K562 (cell line): ENCODE results near the gene USP5. TPM values are rescaled to one million over a fixed set of nuclear protein-coding genes. Genes with fewer than 3 reads are reported as not detected.

Source experiments
- KDM1A ChIP-seq, 2 experiments: fragments of 450-650 bp; IDR thresholded peaks; 2 replicates each; pipeline ENCODE4 v1.6.1; 2016; ENCODE audit warnings: mild to moderate bottlenecking in 2 of 2
- MGA ChIP-seq: fragments of 450-650 bp; IDR thresholded peaks from 2 replicates; pipeline ENCODE4 v1.6.1; 2016; ENCODE audit warnings: mild to moderate bottlenecking, moderate library complexity
- POLR2A ChIP-seq: fragments of 450-650 bp; conservative IDR thresholded peaks from 2 replicates; pipeline ENCODE4 v1.6.1; 2016
- SAFB2 ChIP-seq: fragments of 200-400 bp; formaldehyde crosslinking; IDR thresholded peaks from 2 replicates; pipeline ENCODE4 v1.6.1; 2018; ENCODE audit warnings: borderline replicate concordance, low read length, low read depth, moderate library complexity; ENCODE audit not compliant: severe bottlenecking
- XRCC3 ChIP-seq: fragments of 450-650 bp; IDR thresholded peaks from 2 replicates; pipeline ENCODE4 v1.6.1; 2017; ENCODE audit warnings: mild to moderate bottlenecking, moderate library complexity
- polyA plus RNA-seq, 8 experiments: library from polyadenylated mRNA; depleted of rRNA in 4 of 8; stranded (reverse) in 5 of 8; unstranded in 3 of 8; fragments of >200 nt; fragmentation: Nextera tagmentation in 2 of 8; fragmentation: Illumina TruSeq in 1 of 8; extraction: Ambion mirVana in 2 of 8; extraction: Trizol in 1 of 8; gene quantifications; 2 replicates each; pipeline versions ENCODE4 v1.2.1 to v1.2.3, GENCODE V29; 2011 to 2014; ENCODE audit warnings: inconsistent platforms in 1 of 8, missing spikeins in 1 of 8
- total RNA-seq, 7 experiments: library from RNA; depleted of rRNA in 6 of 7; stranded (reverse); fragments of >200 nt in 6 of 7; fragmentation: Illumina TruSeq in 2 of 7; extraction: Trizol in 2 of 7; gene quantifications; 2 replicates each; pipeline versions ENCODE4 v1.2.1 to v1.2.3, GENCODE V29; 2011 to 2021; ENCODE audit warnings: low replicate concordance in 1 of 7
- TF ChIP-seq, protein P1 (sequence below), 2 experiments: fragments of 450-650 bp in 1 of 2; sonication (generic) in 1 of 2; formaldehyde crosslinking in 1 of 2; IDR thresholded peaks in 1 of 2; conservative IDR thresholded peaks in 1 of 2; 2 replicates each; pipeline versions ENCODE4 v1.6.1 to v1.8.1; 2016 to 2023; ENCODE audit warnings: mild to moderate bottlenecking in 2 of 2, moderate library complexity in 2 of 2, inconsistent platforms in 1 of 2, missing genetic modification reagents in 1 of 2
- TF ChIP-seq, protein P2 (sequence below), 3 experiments: IDR thresholded peaks in 2 of 3; conservative IDR thresholded peaks in 1 of 3; 2 replicates each; pipeline ENCODE4 v1.5.1; 2011 to 2012; ENCODE audit warnings: low read length in 3 of 3, mild to moderate bottlenecking in 3 of 3, control low read depth in 2 of 3, improper control_type of control experiment in 1 of 3, inconsistent platforms in 1 of 3, low read depth in 1 of 3, mixed read lengths in 1 of 3, moderate library complexity in 1 of 3; ENCODE audit not compliant: insufficient read depth in 2 of 3

Gene USP5
- total and polyA plus RNA-seq, 9 of the 15 experiments (the other 6 are each of a cell fraction or from before 2014, with no cell fraction given): 1.4 to 107 (median 48.6) TPM

DNA sequence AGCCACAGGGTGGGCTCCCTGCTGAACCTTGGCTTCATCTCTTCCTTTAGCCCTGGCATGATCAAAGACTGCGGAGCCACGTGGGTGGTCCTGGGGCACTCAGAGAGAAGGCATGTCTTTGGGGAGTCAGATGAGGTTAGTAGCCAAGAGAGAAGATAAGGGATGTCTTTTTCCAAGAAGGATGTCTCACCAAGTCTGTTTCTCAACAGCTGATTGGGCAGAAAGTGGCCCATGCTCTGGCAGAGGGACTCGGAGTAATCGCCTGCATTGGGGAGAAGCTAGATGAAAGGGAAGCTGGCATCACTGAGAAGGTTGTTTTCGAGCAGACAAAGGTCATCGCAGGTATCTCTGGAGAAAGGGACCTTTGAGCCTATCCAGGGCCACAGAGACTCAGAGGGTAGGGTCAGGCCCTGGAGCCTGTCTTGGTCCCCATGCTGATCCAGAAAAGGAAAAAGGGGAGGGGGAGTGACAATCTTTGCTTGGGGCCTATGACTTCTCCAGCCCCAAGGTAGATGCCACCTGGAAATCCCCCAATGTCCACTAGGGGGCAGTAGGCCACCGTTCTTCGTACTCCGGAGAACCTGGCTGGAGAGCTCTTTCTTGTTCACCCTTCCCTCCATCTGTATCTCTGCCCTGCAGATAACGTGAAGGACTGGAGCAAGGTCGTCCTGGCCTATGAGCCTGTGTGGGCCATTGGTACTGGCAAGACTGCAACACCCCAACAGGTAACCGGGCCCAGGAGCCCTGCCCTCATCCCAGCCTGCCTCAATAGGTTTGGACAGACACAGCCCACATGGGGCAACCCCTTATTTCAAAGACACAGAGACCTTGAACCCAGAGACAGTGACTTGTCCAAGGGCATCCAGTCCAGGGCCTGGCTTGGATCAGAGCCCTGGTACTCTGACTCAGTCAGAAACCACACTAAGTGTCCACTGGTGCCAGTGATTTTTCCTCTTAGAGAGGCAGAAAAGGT, 17.4 kb downstream of the USP5 start (continued):
- no peak for TF ChIP-seq MGA
- TF ChIP-seq, protein P1, sequence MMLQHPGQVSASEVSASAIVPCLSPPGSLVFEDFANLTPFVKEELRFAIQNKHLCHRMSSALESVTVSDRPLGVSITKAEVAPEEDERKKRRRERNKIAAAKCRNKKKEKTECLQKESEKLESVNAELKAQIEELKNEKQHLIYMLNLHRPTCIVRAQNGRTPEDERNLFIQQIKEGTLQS (IDR thresholded peaks at IDR 0.05): no peak
- TF ChIP-seq, protein P1 (CRISPR knock-in tag; conservative IDR thresholded peaks at IDR 0.05): no peak
- 0 out of 4 replicates have a peak, but pooled peaks of 1 of the 2 experiments have one; percentile 15 for TF ChIP-seq KDM1A (IDR thresholded peaks at IDR 0.05)
- no peak for TF ChIP-seq XRCC3
- peak; percentile 17; the same call in 1 of the 2 replicates for TF ChIP-seq POLR2A
- no peak for TF ChIP-seq SAFB2
- TF ChIP-seq, protein P2, sequence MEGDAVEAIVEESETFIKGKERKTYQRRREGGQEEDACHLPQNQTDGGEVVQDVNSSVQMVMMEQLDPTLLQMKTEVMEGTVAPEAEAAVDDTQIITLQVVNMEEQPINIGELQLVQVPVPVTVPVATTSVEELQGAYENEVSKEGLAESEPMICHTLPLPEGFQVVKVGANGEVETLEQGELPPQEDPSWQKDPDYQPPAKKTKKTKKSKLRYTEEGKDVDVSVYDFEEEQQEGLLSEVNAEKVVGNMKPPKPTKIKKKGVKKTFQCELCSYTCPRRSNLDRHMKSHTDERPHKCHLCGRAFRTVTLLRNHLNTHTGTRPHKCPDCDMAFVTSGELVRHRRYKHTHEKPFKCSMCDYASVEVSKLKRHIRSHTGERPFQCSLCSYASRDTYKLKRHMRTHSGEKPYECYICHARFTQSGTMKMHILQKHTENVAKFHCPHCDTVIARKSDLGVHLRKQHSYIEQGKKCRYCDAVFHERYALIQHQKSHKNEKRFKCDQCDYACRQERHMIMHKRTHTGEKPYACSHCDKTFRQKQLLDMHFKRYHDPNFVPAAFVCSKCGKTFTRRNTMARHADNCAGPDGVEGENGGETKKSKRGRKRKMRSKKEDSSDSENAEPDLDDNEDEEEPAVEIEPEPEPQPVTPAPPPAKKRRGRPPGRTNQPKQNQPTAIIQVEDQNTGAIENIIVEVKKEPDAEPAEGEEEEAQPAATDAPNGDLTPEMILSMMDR (IDR thresholded peaks at IDR 0.05 in 2 of 3, conservative IDR thresholded peaks at IDR 0.05 in 1 of 3; ENCODE audit: insufficient read depth in 2 of 3, low read depth in 1 of 3, low read length in 3 of 3): peak; percentile 73 to 77 (median 76)
